Karpas-422 (cell line): ENCODE results near the gene TCF7L2. TPM values are rescaled to one million over a fixed set of nuclear protein-coding genes. Genes with fewer than 3 reads are reported as not detected.

Experiments used
- DNase-seq: peaks from one replicate; pipeline ENCODE4 v3.0.0-alpha.2; 2015
- H2AFZ ChIP-seq: fragments of 200-600 bp; sonication (generic); 2 replicates; pipeline ENCODE4 v1.6.1; 2014; ENCODE audit warnings: antibody characterized with exemption, low read length, mixed read lengths
- H3K27ac ChIP-seq: fragments of 200-600 bp; sonication (generic); 2 replicates; pipeline ENCODE4 v1.5.1; 2014; ENCODE audit warnings: mild to moderate bottlenecking, low read length, moderate library complexity
- H3K27me3 ChIP-seq: fragments of 200-600 bp; sonication (generic); 2 replicates; pipeline ENCODE4 v1.6.1; 2014; ENCODE audit warnings: low read length, mixed read lengths
- H3K36me3 ChIP-seq: fragments of 200-600 bp; sonication (generic); 2 replicates; pipeline ENCODE4 v1.6.1; 2014; ENCODE audit warnings: low read length, mixed read lengths; ENCODE audit not compliant: insufficient read depth
- H3K4me1 ChIP-seq: fragments of 200-600 bp; sonication (generic); 2 replicates; pipeline ENCODE4 v1.6.1; 2014; ENCODE audit warnings: mild to moderate bottlenecking, low read length, mixed read lengths
- H3K4me2 ChIP-seq: fragments of 200-600 bp; sonication (generic); 2 replicates; pipeline ENCODE4 v1.6.1; 2014; ENCODE audit warnings: low read length, low read depth, mild to moderate bottlenecking; ENCODE audit not compliant: poor library complexity, severe bottlenecking
- H3K4me3 ChIP-seq: fragments of 200-600 bp; sonication (generic); 2 replicates; pipeline ENCODE4 v1.5.1; 2014; ENCODE audit warnings: mild to moderate bottlenecking, antibody characterized with exemption, low read length, mixed read lengths
- H3K79me2 ChIP-seq: fragments of 200-600 bp; sonication (generic); 2 replicates; pipeline ENCODE4 v1.6.1; 2014; ENCODE audit warnings: mild to moderate bottlenecking, low read length, mixed read lengths
- H3K9ac ChIP-seq: fragments of 200-600 bp; sonication (generic); 2 replicates; pipeline ENCODE4 v1.6.0; 2014; ENCODE audit warnings: low read length
- H3K9me2 ChIP-seq: fragments of 200-600 bp; sonication (generic), shearing (Covaris generic); replicated peaks from 2 replicates; pipeline ENCODE4 v1.6.0; 2014; ENCODE audit warnings: mild to moderate bottlenecking, low read length, moderate library complexity; ENCODE audit not compliant: insufficient read depth
- H3K9me3 ChIP-seq: fragments of 300-700, 200-600 bp; sonication (generic); 2 replicates; pipeline ENCODE4 v1.6.1; 2014; ENCODE audit warnings: low read length, mixed read lengths
- H4K20me1 ChIP-seq: fragments of 200-600 bp; sonication (generic); 2 replicates; pipeline ENCODE4 v1.6.1; 2014; ENCODE audit warnings: mild to moderate bottlenecking, antibody characterized with exemption, low read length, low read depth; ENCODE audit not compliant: insufficient read depth
- total RNA-seq: library from RNA; depleted of rRNA; stranded (reverse); fragments of >200 nt; shearing (Covaris generic); gene quantifications from 2 replicates; pipeline ENCODE4 v1.2.3, GENCODE V29; 2014; ENCODE audit warnings: low replicate concordance; rRNA removed

TCF7L2 gene
- total RNA-seq, result 0.07 TPM in 1 of 2 replicates, not detected in the other

- DNase-seq, result peak; percentile 71
- no peak within 1 kb of the TSS for H3K27ac ChIP-seq
- peak within 1 kb of the TSS; percentile 49 for H3K4me3 ChIP-seq
- H3K27me3 ChIP-seq, result no peaks in the 10 kb centered on the region
- H3K9me3 ChIP-seq, result no peaks in the 10 kb centered on the region
- no peak within 1 kb of the TSS for H2AFZ ChIP-seq
- peak within 1 kb of the TSS; percentile 39; the same call in 1 of the 2 replicates for H3K9ac ChIP-seq
- no peaks in the 10 kb centered on the region for H3K36me3 ChIP-seq
- peaks cover 3% of the 10 kb centered on the region for H3K4me1 ChIP-seq
- H3K4me2 ChIP-seq, result peak within 1 kb of the TSS; percentile 61
- no peaks in the 10 kb centered on the region for H3K79me2 ChIP-seq
- no peaks in the 10 kb centered on the region for H3K9me2 ChIP-seq
- no peaks in the 10 kb centered on the region for H4K20me1 ChIP-seq
These were observed at the start of gene TCF7L2 for GRCh38 chr10:112949875-112950507. Gene TCF7L2 (plus strand): TSS chr10:112950247. CDS start chr10:112950757, 510 bp downstream.

- Histone ChIP-seq H3K27ac (no peak overlapping the region), H4K20me1 (no peaks in the 10 kb centered on the region), H3K9ac (no peak overlapping the region), H3K9me2 (no peaks in the 10 kb centered on the region), H3K9me3 (no peaks in the 10 kb centered on the region), H3K4me1 (no peaks in the 10 kb centered on the region), H3K4me3 (no peak overlapping the region), H2AFZ (no peak overlapping the region), H3K27me3 (no peaks in the 10 kb centered on the region), H3K36me3 (no peaks in the 10 kb centered on the region), H3K4me2 (no peak overlapping the region), H3K79me2 (no peaks in the 10 kb centered on the region)
- no peak for DNase-seq
These were observed 47.3 kb upstream of the TCF7L2 start for GRCh38 chr10:112902730-112903129.

- Histone ChIP-seq H3K27me3 (no peaks in the 10 kb centered on the region), H3K9me3 (no peaks in the 10 kb centered on the region), H3K36me3 (no peaks in the 10 kb centered on the region), H3K4me3 (no peak overlapping the region), H3K4me2 (no peak overlapping the region), H3K4me1 (no peaks in the 10 kb centered on the region), H3K79me2 (no peaks in the 10 kb centered on the region), H2AFZ (no peak overlapping the region), H3K9me2 (no peaks in the 10 kb centered on the region), H4K20me1 (no peaks in the 10 kb centered on the region), H3K9ac (no peak overlapping the region), H3K27ac (no peak overlapping the region)
- no peak for DNase-seq
These were observed 46.0 kb upstream of the TCF7L2 start for GRCh38 chr10:112904000-112904399.

DNA sequence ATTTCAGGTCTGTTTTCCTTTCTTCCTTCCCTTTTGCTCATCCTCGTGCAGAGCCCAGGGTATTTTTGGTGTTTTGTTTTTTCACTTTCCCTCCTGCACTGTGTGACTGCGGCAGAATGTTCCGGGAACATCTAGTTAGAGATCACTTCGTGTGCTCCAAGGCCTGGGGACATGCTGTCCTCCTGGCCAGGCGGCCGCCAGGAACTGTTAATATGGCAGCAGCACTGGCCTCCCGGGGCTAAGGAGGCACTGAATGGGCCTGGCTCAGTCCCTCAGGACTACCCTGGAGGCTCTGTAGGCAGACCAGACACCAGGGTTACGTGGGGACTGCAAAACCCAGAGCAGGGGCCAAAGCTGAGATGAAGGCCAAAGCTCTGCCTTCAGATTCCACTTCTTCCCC, 43.1 kb upstream of the TCF7L2 start:
- H3K36me3 ChIP-seq, result no peaks in the 10 kb centered on the region
- DNase-seq, result no peak
- H3K9ac ChIP-seq, result no peak overlapping the region
- H3K27me3 ChIP-seq, result no peaks in the 10 kb centered on the region
- H3K4me1 ChIP-seq, result no peaks in the 10 kb centered on the region
- no peak overlapping the region for H3K4me3 ChIP-seq
- no peaks in the 10 kb centered on the region for H3K9me2 ChIP-seq
- no peak overlapping the region for H2AFZ ChIP-seq
- H3K4me2 ChIP-seq, result no peak overlapping the region
- no peaks in the 10 kb centered on the region for H3K9me3 ChIP-seq
- no peaks in the 10 kb centered on the region for H3K79me2 ChIP-seq
- no peak overlapping the region for H3K27ac ChIP-seq
- H4K20me1 ChIP-seq, result no peaks in the 10 kb centered on the region

- Histone ChIP-seq H3K79me2 (no peaks in the 10 kb centered on the region), H3K27me3 (no peaks in the 10 kb centered on the region), H3K9ac (no peak overlapping the region), H4K20me1 (no peaks in the 10 kb centered on the region), H3K27ac (no peak overlapping the region), H3K4me2 (no peak overlapping the region), H3K9me2 (no peaks in the 10 kb centered on the region), H3K9me3 (no peaks in the 10 kb centered on the region), H3K4me1 (no peaks in the 10 kb centered on the region), H3K4me3 (no peak overlapping the region), H3K36me3 (no peaks in the 10 kb centered on the region), H2AFZ (no peak overlapping the region)
- no peak for DNase-seq
These were observed 42.2 kb upstream of the TCF7L2 start for GRCh38 chr10:112907893-112908292.

DNA sequence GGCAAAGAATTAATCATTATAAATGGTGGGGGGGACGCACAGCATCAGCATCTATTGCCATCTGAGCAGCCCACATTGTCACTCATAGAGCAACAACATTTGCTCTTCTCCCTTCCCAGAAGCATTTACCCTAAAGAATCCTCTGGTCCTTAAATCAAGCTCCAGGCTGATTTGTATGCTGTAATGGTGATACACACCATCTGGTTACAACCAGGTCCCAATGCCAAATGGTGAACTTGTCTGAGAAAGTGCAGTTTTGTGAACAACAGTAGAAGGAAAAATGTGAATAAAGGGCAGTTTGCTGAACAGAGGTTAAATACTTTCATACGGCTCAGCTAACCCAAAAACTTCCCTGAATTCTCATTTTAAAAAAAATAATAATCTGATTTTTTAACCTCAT, 38.8 kb upstream of the TCF7L2 start:
- H2AFZ ChIP-seq, result no peak overlapping the region
- no peak for DNase-seq
- H3K4me1 ChIP-seq, result no peaks in the 10 kb centered on the region
- H3K9me3 ChIP-seq, result no peaks in the 10 kb centered on the region
- H3K4me2 ChIP-seq, result no peak overlapping the region
- no peaks in the 10 kb centered on the region for H4K20me1 ChIP-seq
- no peaks in the 10 kb centered on the region for H3K27me3 ChIP-seq
- H3K36me3 ChIP-seq, result no peaks in the 10 kb centered on the region
- H3K9me2 ChIP-seq, result no peaks in the 10 kb centered on the region
- no peak overlapping the region for H3K27ac ChIP-seq
- no peaks in the 10 kb centered on the region for H3K79me2 ChIP-seq
- H3K9ac ChIP-seq, result no peak overlapping the region
- H3K4me3 ChIP-seq, result no peak overlapping the region

- no peak overlapping the region for H2AFZ ChIP-seq
These were observed 37.6 kb upstream of the TCF7L2 start for GRCh38 chr10:112912410-112912928.

GRCh38 chr10:112913255-112913654, 36.8 kb upstream of the TCF7L2 start:
- H2AFZ ChIP-seq, result no peak overlapping the region
- no peaks in the 10 kb centered on the region for H3K36me3 ChIP-seq
- no peaks in the 10 kb centered on the region for H3K27me3 ChIP-seq
- H3K4me1 ChIP-seq, result no peaks in the 10 kb centered on the region
- H4K20me1 ChIP-seq, result no peaks in the 10 kb centered on the region
- DNase-seq, result no peak
- H3K27ac ChIP-seq, result no peak overlapping the region
- H3K9ac ChIP-seq, result no peak overlapping the region
- no peak overlapping the region for H3K4me2 ChIP-seq
- H3K4me3 ChIP-seq, result no peak overlapping the region
- H3K9me3 ChIP-seq, result no peaks in the 10 kb centered on the region
- H3K9me2 ChIP-seq, result no peaks in the 10 kb centered on the region
- H3K79me2 ChIP-seq, result no peaks in the 10 kb centered on the region

More at GRCh38 chr10:112912410-112912928, 37.6 kb upstream of the TCF7L2 start:
- no peak overlapping the region for H3K4me3 ChIP-seq
- no peaks in the 10 kb centered on the region for H3K9me3 ChIP-seq
- H3K9me2 ChIP-seq, result no peaks in the 10 kb centered on the region
- no peak overlapping the region for H3K9ac ChIP-seq
- no peak overlapping the region for H3K4me2 ChIP-seq
- no peak for DNase-seq
- no peaks in the 10 kb centered on the region for H3K36me3 ChIP-seq
- no peaks in the 10 kb centered on the region for H3K27me3 ChIP-seq
- H3K4me1 ChIP-seq, result no peaks in the 10 kb centered on the region
- no peaks in the 10 kb centered on the region for H4K20me1 ChIP-seq
- H3K79me2 ChIP-seq, result no peaks in the 10 kb centered on the region
- no peak overlapping the region for H3K27ac ChIP-seq
